ENCODE results near the gene SPIN1.

GRCh38 chr9:88503081-88503844 is 115.0 kb downstream of the SPIN1 start:
- TF ChIP-seq, protein P1, sequence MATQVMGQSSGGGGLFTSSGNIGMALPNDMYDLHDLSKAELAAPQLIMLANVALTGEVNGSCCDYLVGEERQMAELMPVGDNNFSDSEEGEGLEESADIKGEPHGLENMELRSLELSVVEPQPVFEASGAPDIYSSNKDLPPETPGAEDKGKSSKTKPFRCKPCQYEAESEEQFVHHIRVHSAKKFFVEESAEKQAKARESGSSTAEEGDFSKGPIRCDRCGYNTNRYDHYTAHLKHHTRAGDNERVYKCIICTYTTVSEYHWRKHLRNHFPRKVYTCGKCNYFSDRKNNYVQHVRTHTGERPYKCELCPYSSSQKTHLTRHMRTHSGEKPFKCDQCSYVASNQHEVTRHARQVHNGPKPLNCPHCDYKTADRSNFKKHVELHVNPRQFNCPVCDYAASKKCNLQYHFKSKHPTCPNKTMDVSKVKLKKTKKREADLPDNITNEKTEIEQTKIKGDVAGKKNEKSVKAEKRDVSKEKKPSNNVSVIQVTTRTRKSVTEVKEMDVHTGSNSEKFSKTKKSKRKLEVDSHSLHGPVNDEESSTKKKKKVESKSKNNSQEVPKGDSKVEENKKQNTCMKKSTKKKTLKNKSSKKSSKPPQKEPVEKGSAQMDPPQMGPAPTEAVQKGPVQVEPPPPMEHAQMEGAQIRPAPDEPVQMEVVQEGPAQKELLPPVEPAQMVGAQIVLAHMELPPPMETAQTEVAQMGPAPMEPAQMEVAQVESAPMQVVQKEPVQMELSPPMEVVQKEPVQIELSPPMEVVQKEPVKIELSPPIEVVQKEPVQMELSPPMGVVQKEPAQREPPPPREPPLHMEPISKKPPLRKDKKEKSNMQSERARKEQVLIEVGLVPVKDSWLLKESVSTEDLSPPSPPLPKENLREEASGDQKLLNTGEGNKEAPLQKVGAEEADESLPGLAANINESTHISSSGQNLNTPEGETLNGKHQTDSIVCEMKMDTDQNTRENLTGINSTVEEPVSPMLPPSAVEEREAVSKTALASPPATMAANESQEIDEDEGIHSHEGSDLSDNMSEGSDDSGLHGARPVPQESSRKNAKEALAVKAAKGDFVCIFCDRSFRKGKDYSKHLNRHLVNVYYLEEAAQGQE (tag by site-specific recombination; IDR thresholded peaks at IDR 0.05): no peak
- TF ChIP-seq KLF16 (tag by site-specific recombination; IDR thresholded peaks at IDR 0.05) (no peak), CTCF (tag by site-specific recombination; IDR thresholded peaks at IDR 0.05) (no peak), TCF7L2 (IDR thresholded peaks at IDR 0.05; ENCODE audit: borderline replicate concordance, low read depth, low read length) (no peak)
